ENCODE results near the gene ORC5. TPM values are rescaled to one million over a fixed set of nuclear protein-coding genes. Genes with fewer than 3 reads are reported as not detected.

Gene ORC5
- total RNA-seq, 2 donors from 2014 or later = 13.8 to 14.8 TPM

DNA sequence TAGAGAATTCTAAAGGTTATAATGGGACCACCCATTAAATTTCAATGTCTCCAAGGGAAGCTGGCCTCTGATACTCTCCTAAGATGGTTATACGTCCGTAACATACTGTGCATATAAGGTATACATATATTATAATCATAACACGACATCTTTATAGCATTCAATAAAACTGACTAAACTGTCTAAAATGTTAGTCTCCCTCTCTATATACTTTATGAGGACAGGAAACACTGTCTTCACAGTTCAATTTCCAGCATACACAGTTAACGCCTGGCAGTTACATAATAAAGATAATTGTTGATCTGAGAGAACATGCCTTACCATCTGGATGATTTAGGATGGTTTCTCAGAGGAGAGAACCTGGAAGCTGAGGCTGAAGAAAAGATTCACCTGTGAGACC lies 1.2 kb upstream of the ORC5 start:
- Histone ChIP-seq H3K27me3 (replicated peaks; ENCODE audit: insufficient read depth) (no peaks in the 10 kb centered on the region), H3K4me1 (ENCODE audit: control insufficient read depth in 1 of 2, low read depth in 2 of 2) (peaks cover 0 to 19% of the 10 kb centered on the region in 2 donors), H3K36me3 (no peaks in the 10 kb centered on the region), H3K27ac (no peak overlapping the region), H3K9me3 (no peaks in the 10 kb centered on the region), H3K4me3 (no peak overlapping the region)
- DNase-seq (ENCODE audit: low spot score) (no peak), ATAC-seq (ENCODE audit: insufficient number of reproducible peaks, low FRiP score, low read depth) (no peak)
- TF ChIP-seq, protein P1, sequence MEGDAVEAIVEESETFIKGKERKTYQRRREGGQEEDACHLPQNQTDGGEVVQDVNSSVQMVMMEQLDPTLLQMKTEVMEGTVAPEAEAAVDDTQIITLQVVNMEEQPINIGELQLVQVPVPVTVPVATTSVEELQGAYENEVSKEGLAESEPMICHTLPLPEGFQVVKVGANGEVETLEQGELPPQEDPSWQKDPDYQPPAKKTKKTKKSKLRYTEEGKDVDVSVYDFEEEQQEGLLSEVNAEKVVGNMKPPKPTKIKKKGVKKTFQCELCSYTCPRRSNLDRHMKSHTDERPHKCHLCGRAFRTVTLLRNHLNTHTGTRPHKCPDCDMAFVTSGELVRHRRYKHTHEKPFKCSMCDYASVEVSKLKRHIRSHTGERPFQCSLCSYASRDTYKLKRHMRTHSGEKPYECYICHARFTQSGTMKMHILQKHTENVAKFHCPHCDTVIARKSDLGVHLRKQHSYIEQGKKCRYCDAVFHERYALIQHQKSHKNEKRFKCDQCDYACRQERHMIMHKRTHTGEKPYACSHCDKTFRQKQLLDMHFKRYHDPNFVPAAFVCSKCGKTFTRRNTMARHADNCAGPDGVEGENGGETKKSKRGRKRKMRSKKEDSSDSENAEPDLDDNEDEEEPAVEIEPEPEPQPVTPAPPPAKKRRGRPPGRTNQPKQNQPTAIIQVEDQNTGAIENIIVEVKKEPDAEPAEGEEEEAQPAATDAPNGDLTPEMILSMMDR (IDR thresholded peaks at IDR 0.05) = no peak

GRCh38 chr7:104208421-104208780 lies 588 bp upstream of the ORC5 start:
- TF ChIP-seq, protein P1 (IDR thresholded peaks at IDR 0.05) = no peak
- no peaks in the 10 kb centered on the region for H3K9me3 ChIP-seq
- H3K27me3 ChIP-seq (replicated peaks; ENCODE audit: insufficient read depth) = no peaks in the 10 kb centered on the region
- no peak for DNase-seq (ENCODE audit: low spot score)
- ATAC-seq (ENCODE audit: insufficient number of reproducible peaks, low FRiP score, low read depth) = no peak
- H3K4me1 ChIP-seq (ENCODE audit: control insufficient read depth in 1 of 2, low read depth in 2 of 2) = peaks cover 0 to 19% of the 10 kb centered on the region in 2 donors
- peak overlapping the region; percentile 72 for H3K4me3 ChIP-seq
- peak overlapping the region; percentile 83 to 86 for H3K27ac ChIP-seq
- H3K36me3 ChIP-seq = peaks cover 4% of the 10 kb centered on the region

DNA sequence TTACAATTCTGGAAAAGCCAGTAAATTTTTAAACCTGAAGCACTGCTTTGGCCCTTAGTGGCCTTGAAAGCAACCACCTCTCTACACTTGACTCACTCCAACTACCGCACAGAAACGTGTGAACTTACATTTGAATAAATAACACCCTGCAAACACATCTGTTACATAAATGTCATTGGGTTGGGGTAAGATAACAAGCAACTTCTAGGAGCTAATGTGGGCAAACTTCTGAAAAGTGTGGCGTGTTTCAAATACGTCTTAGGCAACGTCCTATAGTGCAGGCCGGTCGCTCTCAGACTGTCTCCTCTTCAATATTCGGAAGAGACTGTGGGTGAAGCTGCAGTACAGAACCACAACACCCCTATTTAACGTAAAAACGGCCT lies 474 bp downstream of the ORC5 start:
- DNase-seq (ENCODE audit: low spot score) = no peak
- Histone ChIP-seq H3K4me1 (ENCODE audit: control insufficient read depth in 1 of 2, low read depth in 2 of 2) (peaks cover 0 to 19% of the 10 kb centered on the region in 2 donors), H3K27me3 (replicated peaks; ENCODE audit: insufficient read depth) (no peaks in the 10 kb centered on the region), H3K36me3 (peaks cover 14% of the 10 kb centered on the region), H3K27ac (peak overlapping the region; percentile 83 to 86), H3K4me3 (peak overlapping the region; percentile 72), H3K9me3 (no peaks in the 10 kb centered on the region)
- no peak for ATAC-seq (ENCODE audit: insufficient number of reproducible peaks, low FRiP score, low read depth)
- TF ChIP-seq, protein P1 (IDR thresholded peaks at IDR 0.05) = no peak

DNA sequence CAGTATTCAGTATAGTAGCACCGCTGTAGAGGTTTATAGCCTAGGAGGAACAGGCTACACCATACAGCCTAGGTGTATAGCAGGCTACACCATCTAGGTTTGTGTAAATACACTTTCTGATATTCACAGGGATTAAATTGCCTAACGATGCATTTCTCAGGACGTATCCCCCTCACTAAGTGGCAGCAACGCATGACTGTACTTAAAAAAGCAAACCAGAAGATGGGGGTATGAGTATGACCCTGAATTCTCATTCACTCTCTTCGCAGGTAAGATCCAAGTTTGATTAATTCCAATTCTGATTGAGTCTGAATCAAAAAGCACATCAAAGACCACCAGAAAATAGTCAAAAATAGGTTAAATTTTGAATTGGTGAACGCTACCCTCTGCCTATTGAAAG lies 972 bp downstream of the ORC5 start:
- Histone ChIP-seq H3K36me3 (peaks cover 16% of the 10 kb centered on the region), H3K27ac (peak overlapping the region in 1 of 2 donors; percentile 86), H3K27me3 (replicated peaks; ENCODE audit: insufficient read depth) (no peaks in the 10 kb centered on the region), H3K9me3 (no peaks in the 10 kb centered on the region), H3K4me3 (peak overlapping the region; percentile 72), H3K4me1 (ENCODE audit: control insufficient read depth in 1 of 2, low read depth in 2 of 2) (peaks cover 0 to 19% of the 10 kb centered on the region in 2 donors)
- no peak for ATAC-seq (ENCODE audit: insufficient number of reproducible peaks, low FRiP score, low read depth)
- TF ChIP-seq, protein P1 (IDR thresholded peaks at IDR 0.05) = no peak
- no peak for DNase-seq (ENCODE audit: low spot score)

GRCh38 chr7:104198673-104199278 lies 9.0 kb downstream of the ORC5 start:
- Histone ChIP-seq H3K27ac (no peak overlapping the region), H3K9me3 (no peaks in the 10 kb centered on the region), H3K4me3 (no peak overlapping the region), H3K27me3 (replicated peaks; ENCODE audit: insufficient read depth) (no peaks in the 10 kb centered on the region), H3K4me1 (ENCODE audit: control insufficient read depth in 1 of 2, low read depth in 2 of 2) (no peaks in the 10 kb centered on the region), H3K36me3 (peaks cover 42% of the 10 kb centered on the region)
- ATAC-seq (ENCODE audit: insufficient number of reproducible peaks, low FRiP score, low read depth) = no peak
- TF ChIP-seq, protein P1 (IDR thresholded peaks at IDR 0.05) = no peak
- no peak for DNase-seq (ENCODE audit: low spot score)

All from thoracic aorta (tissue), 2 donors.